K562 (cell line): ENCODE measurements around the gene DNAH9. TPM values are rescaled to one million over a fixed set of nuclear protein-coding genes. Genes with fewer than 3 reads are reported as not detected.

Experiments
- ATAC-seq: fragments of 200-7000 bp; cut with Tn5 transposase; 3 replicates; pipeline ENCODE4 v1.9.1; 2020; ENCODE audit warnings: moderate library complexity
- BruUV-seq: library from RNA; stranded (reverse); fragments of 400-500 nt; replicated peaks from 2 replicates; lab custom pipeline; 2021; lab: Mats Ljungman, UMichigan
- CTCF ChIA-PET: fragments of 300-600 bp; formaldehyde crosslinking; extraction: SDS; loops from one replicate; lab custom pipeline; 2021; ENCODE audit warnings: low intra/inter-chr PET ratio; lab: Yijun Ruan, JAX
- POLR2A ChIA-PET: fragments of 300-600, 350-650 bp; sonication (Branson Sonifier 250); formaldehyde crosslinking; extraction: SDS; loops from one replicate; lab custom pipeline; 2021; ENCODE audit warnings: antibody characterized with exemption, inconsistent platforms; lab: Yijun Ruan, JAX
- DNase-seq, 4 experiments: peaks; one replicate each; pipeline versions ENCODE4 v3.0.0 to v3.0.0-alpha.2; 2011 to 2018; ENCODE audit warnings: low spot score in 3 of 4, mixed read lengths in 3 of 4; ENCODE audit errors: extremely low read depth in 1 of 4
- FAIRE-seq: peaks from 2 replicates; lab custom pipeline; 2011; peaks lifted over from hg19 to GRCh38; lab: Jason Lieb, UNC
- H2AFZ ChIP-seq: 2 replicates; pipeline ENCODE4 v1.6.0; 2011; ENCODE audit warnings: low read depth, low read length, control low read depth, inconsistent platforms
- H3K27ac ChIP-seq: fragments of 200-600 bp; 3 replicates; pipeline ENCODE4 v1.8.0; 2011; ENCODE audit warnings: low read depth, mild to moderate bottlenecking, control low read depth, inconsistent platforms, low read length, moderate library complexity, mixed read lengths; ENCODE audit errors: extremely low read depth
- H3K27me3 ChIP-seq, 2 experiments: fragments of 300-600 bp in 1 of 2; 2 replicates in 1 of 2; 3 replicates in 1 of 2; pipeline versions ENCODE4 v1.6.0 to v1.8.0; 2011; ENCODE audit warnings: inconsistent platforms in 2 of 2, low read length in 2 of 2, mild to moderate bottlenecking in 1 of 2, mixed read lengths in 1 of 2, moderate library complexity in 1 of 2; ENCODE audit not compliant: control insufficient read depth in 2 of 2, insufficient read depth in 2 of 2
- H3K36me3 ChIP-seq: fragments of 300-600 bp; 3 replicates; pipeline ENCODE4 v1.8.0; 2011; ENCODE audit warnings: mild to moderate bottlenecking, low read length, inconsistent platforms; ENCODE audit not compliant: control insufficient read depth, insufficient read depth
- H3K4me1 ChIP-seq, 2 experiments: fragments of 200-600 bp in 1 of 2; replicated peaks in 1 of 2; 2 replicates in 1 of 2; 3 replicates in 1 of 2; pipeline versions ENCODE4 v1.5.1 to v1.8.0; 2011; ENCODE audit warnings: inconsistent platforms in 2 of 2, low read length in 2 of 2, mild to moderate bottlenecking in 1 of 2, mixed read lengths in 1 of 2, moderate library complexity in 1 of 2; ENCODE audit not compliant: control insufficient read depth in 2 of 2, insufficient read depth in 2 of 2
- H3K4me2 ChIP-seq: 2 replicates; pipeline ENCODE4 v1.6.1; 2011; ENCODE audit warnings: low read length, control low read depth, inconsistent platforms, mixed read lengths; ENCODE audit not compliant: insufficient read depth
- H3K4me3 ChIP-seq: fragments of 200-600 bp; sonication (generic), shearing (Covaris generic); 2 replicates; pipeline ENCODE4 v1.5.1; 2016; ENCODE audit warnings: control low read depth, inconsistent platforms
- H3K79me2 ChIP-seq: fragments of 200-600 bp; 3 replicates; pipeline ENCODE4 v1.8.0; 2011; ENCODE audit warnings: low read length, inconsistent platforms; ENCODE audit not compliant: control insufficient read depth, insufficient read depth
- H3K9ac ChIP-seq, 2 experiments: 2 replicates each; pipeline versions ENCODE4 v1.6.0 to v1.6.1; 2011; ENCODE audit warnings: low read depth in 2 of 2, low read length in 2 of 2, control low read depth in 1 of 2, inconsistent platforms in 1 of 2, mild to moderate bottlenecking in 1 of 2, mixed read lengths in 1 of 2; ENCODE audit not compliant: insufficient read depth in 1 of 2
- H3K9me1 ChIP-seq: one replicate; pipeline ENCODE4 v1.6.0; 2011; ENCODE audit warnings: inconsistent platforms, mild to moderate bottlenecking, low read length, moderate library complexity; ENCODE audit not compliant: control insufficient read depth, insufficient read depth
- H3K9me3 ChIP-seq: replicated peaks from 2 replicates; pipeline ENCODE4 v1.5.1; 2011; ENCODE audit warnings: low read depth, low read length, inconsistent platforms; ENCODE audit not compliant: control insufficient read depth, insufficient read depth
- H4K20me1 ChIP-seq: replicated peaks from 2 replicates; pipeline ENCODE4 v1.6.1; 2011; ENCODE audit warnings: low read length, inconsistent platforms, mixed read lengths; ENCODE audit not compliant: control insufficient read depth, insufficient read depth
- ARID3B ChIP-seq: fragments of 250-450 bp; sonication (Bioruptor Pico); IDR thresholded peaks from 2 replicates; pipeline ENCODE4 v1.4.0; 2020; ENCODE audit warnings: borderline replicate concordance
- ZBTB40 ChIP-seq, 2 experiments: fragments of 450-650 bp in 1 of 2; sonication (generic) in 1 of 2; formaldehyde crosslinking in 1 of 2; IDR thresholded peaks; 2 replicates each; pipeline versions ENCODE4 v1.7.1 to v1.9.0; 2016 to 2022; ENCODE audit warnings: inconsistent platforms in 1 of 2, mild to moderate bottlenecking in 1 of 2, missing genetic modification reagents in 1 of 2
- WGBS: fragments of 100-300 bp; shearing (Covaris generic); methylation state at CpG from one replicate; pipeline ENCODE4 v1.1.6; 2016; ENCODE audit warnings: low coverage, mixed read lengths; ENCODE audit not compliant: insufficient coverage; ENCODE audit errors: missing lambda C conversion rate; 5-methylcytosine and 5-hydroxymethylcytosine counted together
- in situ Hi-C: fragments of 300-500 bp; cut with MboI; formaldehyde crosslinking; loops from 4 replicates; pipeline ENCODE4 v1.15.0; 2018; ENCODE audit warnings: inconsistent platforms, mixed read lengths
- intact Hi-C: fragments of 100-400 bp; cut with micrococcal nuclease; formaldehyde crosslinking; loops from 2 replicates; pipeline ENCODE4 v1.14.2; 2022
- polyA plus RNA-seq, 8 experiments: library from polyadenylated mRNA; depleted of rRNA in 4 of 8; stranded (reverse) in 5 of 8; unstranded in 3 of 8; fragments of >200 nt; fragmentation: Nextera tagmentation in 2 of 8; fragmentation: Illumina TruSeq in 1 of 8; extraction: Ambion mirVana in 2 of 8; extraction: Trizol in 1 of 8; gene quantifications; 2 replicates each; pipeline versions ENCODE4 v1.2.1 to v1.2.3, GENCODE V29; 2011 to 2014; ENCODE audit warnings: inconsistent platforms in 1 of 8, missing spikeins in 1 of 8
- total RNA-seq, 7 experiments: library from RNA; depleted of rRNA in 6 of 7; stranded (reverse); fragments of >200 nt in 6 of 7; fragmentation: Illumina TruSeq in 2 of 7; extraction: Trizol in 2 of 7; gene quantifications; 2 replicates each; pipeline versions ENCODE4 v1.2.1 to v1.2.3, GENCODE V29; 2011 to 2021; ENCODE audit warnings: low replicate concordance in 1 of 7

DNAH9 gene
- total and polyA plus RNA-seq, 9 of the 15 experiments (the other 6 are each of a cell fraction or from before 2014, with no cell fraction given): not detected

- Histone ChIP-seq H4K20me1 (no peaks in the 10 kb centered on the region), H3K9ac (no peak overlapping the region), H3K27ac (no peak overlapping the region), H3K27me3 (0 out of 5 replicates have a peak, but pooled peaks cover 0 to 3% of the 10 kb centered on the region in 2 experiments), H2AFZ (no peak overlapping the region), H3K4me1 (no peaks in the 10 kb centered on the region; a peak in 1 of 5 replicates), H3K9me1 (no peaks in the 10 kb centered on the region), H3K79me2 (no peaks in the 10 kb centered on the region), H3K4me2 (no peak overlapping the region), H3K9me3 (no peaks in the 10 kb centered on the region), H3K4me3 (no peak overlapping the region), H3K36me3 (no peaks in the 10 kb centered on the region)
- 18% methylated on average over 1 of the region's 1 CpG for WGBS
- ChIA-PET CTCF (no interaction called here), POLR2A (no interaction called here)
- no TSS peak for BruUV-seq
- no peak for FAIRE-seq
- in situ Hi-C loops (no loop called here), intact Hi-C loops (loop anchor here (10.0 kb wide), 1 partner anchor 89 kb away; no protein-coding TSS in a partner anchor)
- DNase-seq: no peak
- TF ChIP-seq ARID3B (no peak), ZBTB40 (IDR thresholded peaks at IDR 0.05) (peak; percentile 85), ZBTB40 (CRISPR knock-in tag; IDR thresholded peaks at IDR 0.05) (peak; percentile 59)
- ATAC-seq: no peak
Observed at GRCh38 chr17:11896199-11896598, 297.9 kb downstream of the DNAH9 start.
